Subcutaneous adipose tissue (tissue), 4 donors: ENCODE results near the gene ABCC5. TPM values are rescaled to one million over a fixed set of nuclear protein-coding genes. Genes with fewer than 3 reads are reported as not detected.

Experiments used
- total RNA-seq, 4 donors: library from RNA; depleted of rRNA; stranded (reverse); fragments of >200 nt; gene quantifications; one replicate each; pipeline ENCODE4 v1.1.0, GENCODE V29; 2016
- TF ChIP-seq, protein P1 (sequence below): fragments of 450-650 bp; IDR thresholded peaks from one replicate; pipeline ENCODE4 v1.5.1; 2016; ENCODE audit warnings: low read depth, mild to moderate bottlenecking, control low read depth, antibody characterized with exemption, moderate library complexity

ABCC5 gene
- total RNA-seq, 4 donors from 2014 or later, result 17.9 to 61.9 (median 28.1) TPM

DNA sequence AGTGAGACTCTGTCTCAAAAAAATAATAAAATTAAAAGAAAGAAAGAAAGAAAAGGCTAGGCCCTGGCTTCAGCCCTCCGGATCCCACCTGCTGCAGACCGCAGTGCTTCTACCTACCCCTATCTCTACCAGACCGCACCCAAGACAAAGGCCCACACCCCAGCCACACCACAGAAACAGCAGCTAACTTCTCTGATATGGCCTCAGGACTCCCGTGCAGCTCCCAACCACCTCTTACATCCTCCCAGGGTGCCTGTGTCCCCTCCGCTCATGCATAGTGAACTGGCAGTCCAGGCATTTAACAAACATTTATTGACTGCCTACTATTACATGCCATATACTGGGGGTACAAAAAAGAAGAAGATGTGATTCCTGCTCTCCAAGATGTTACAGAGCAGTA lies 28.3 kb upstream of the ABCC5 start:
- TF ChIP-seq, protein P1, sequence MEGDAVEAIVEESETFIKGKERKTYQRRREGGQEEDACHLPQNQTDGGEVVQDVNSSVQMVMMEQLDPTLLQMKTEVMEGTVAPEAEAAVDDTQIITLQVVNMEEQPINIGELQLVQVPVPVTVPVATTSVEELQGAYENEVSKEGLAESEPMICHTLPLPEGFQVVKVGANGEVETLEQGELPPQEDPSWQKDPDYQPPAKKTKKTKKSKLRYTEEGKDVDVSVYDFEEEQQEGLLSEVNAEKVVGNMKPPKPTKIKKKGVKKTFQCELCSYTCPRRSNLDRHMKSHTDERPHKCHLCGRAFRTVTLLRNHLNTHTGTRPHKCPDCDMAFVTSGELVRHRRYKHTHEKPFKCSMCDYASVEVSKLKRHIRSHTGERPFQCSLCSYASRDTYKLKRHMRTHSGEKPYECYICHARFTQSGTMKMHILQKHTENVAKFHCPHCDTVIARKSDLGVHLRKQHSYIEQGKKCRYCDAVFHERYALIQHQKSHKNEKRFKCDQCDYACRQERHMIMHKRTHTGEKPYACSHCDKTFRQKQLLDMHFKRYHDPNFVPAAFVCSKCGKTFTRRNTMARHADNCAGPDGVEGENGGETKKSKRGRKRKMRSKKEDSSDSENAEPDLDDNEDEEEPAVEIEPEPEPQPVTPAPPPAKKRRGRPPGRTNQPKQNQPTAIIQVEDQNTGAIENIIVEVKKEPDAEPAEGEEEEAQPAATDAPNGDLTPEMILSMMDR, result no peak

DNA sequence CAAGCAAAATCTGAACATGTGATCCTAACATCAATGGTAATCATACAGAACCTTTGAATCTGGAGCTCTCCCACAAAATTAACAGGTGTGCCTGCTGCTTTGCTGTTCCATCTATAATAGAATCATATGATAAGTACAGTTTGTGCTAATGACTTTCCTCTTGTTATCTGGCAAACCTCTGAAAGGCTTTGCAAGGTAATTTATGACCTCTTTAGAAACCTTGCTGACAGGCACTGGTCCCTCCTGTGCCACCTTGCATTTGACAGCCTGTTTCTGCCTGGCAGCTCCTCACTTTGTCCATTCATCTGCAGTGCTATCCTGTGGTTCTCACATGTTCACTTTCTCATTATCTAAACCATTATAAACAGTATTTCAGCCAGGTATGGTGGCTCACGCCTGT lies 24.9 kb upstream of the ABCC5 start:
- TF ChIP-seq, protein P1, result no peak

DNA sequence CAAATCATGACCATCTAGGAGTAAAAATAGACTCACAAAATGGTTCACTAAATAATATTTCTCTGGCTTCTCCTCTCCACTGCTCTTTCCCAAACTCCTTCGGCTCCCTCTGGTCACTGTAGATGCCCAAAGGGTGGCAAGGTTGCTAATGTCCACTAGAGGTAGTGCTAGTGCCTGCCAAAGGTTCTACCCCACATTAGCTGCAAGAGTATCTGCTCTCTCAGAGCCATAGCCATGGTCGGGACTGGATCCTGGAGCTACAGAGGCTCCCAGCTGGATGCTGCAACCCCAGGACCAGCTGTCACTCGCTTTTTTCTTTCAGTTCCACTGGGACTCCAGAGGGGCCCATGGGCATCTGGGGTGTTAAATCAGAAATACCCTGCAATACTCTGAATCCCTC lies 22.3 kb upstream of the ABCC5 start:
- TF ChIP-seq, protein P1, result no peak

DNA sequence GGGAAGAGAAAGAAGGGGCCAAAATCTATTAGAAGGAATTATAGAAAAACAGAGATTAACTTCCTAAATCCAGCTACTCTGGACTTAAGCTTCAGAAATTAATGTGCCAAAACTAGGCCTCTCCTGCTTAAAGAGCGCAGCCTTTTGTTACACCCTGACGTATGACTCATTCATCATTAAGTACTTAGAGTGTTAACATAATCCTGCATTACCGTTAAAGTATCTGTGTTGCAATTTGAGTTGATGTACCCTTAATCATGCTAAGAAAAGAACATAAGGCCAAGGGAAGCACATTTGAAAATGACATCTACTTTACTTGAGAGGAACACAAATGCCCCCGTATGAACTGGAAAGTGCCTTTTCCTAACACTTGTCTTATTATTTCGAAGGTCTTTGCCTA lies 21.7 kb upstream of the ABCC5 start:
- TF ChIP-seq, protein P1, result no peak

DNA sequence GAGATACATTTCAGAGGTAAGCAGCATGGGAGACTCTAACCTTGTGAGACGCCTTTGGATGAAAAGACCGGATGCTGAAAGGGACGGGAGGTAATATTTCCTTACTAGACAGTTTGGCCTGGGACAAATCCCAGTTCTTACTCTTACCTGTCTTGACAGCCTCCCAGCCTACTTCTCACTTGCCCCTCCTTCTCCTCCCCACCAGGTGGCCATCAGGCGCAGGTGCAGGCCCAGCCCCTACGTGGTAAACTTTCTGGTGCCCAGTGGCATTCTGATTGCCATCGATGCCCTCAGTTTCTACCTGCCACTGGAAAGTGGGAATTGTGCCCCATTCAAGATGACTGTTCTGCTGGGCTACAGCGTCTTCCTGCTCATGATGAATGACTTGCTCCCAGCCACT lies 20.1 kb upstream of the ABCC5 start:
- TF ChIP-seq, protein P1, result no peak

DNA sequence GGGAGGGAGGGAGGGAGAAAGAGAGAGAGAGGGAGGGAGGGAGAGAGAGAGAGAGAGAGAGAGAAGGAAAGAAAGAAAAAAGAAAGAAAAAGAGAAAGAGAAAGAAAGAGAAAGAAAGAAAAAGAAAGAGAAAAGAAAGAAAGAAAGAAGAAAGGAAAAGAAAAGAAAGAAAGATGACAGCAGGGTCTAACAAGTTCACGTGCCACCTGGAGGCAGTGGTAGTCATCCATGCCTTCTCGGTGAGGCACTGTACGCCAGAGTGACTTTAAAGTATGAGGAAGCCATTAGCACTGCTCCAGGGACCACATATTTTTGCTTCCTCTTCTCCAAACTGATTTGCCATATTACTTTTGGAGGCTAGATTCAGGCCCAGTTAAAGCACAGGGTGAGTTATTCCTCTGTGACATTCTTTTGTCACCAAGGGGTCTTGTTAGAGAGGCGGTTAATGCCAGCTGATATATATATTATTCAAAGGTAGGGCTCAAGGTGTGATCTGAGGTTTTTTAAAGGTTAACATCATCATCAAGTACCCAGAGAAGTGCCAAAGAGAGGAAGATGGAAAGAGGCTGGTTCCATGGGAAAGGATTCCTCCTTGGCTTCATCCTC lies 13.6 kb upstream of the ABCC5 start, which contains the start of gene HTR3D:
TSS of gene HTR3D (plus strand) at position 556 of the 606 bp plus-strand sequence. CDS start at position 556, 0 bp downstream.
- TF ChIP-seq, protein P1, result no peak

DNA sequence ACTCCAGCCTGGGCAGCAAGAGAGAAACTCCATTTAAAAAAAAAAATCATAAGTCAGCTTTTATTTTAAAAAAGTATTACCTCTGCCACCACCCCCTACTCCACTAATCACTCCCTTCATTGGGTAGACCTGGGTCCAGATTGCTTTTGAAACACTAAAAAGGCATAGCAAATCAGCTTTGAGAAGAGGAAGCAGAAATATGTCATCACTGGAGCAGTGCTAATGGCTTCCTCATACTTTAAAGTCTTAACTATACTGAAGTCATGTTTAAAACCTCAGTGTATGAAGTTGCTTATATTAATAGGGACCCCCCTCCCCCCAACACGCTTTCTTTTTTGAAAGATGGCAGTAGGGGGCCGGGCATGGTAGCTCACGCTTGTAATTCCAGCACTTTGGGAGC lies 12.9 kb upstream of the ABCC5 start:
- TF ChIP-seq, protein P1, result no peak
